K562 treated with DMSO at 1 percent for 24 hours (cell line): ENCODE data around the gene FIGN. TPM values are rescaled to one million over a fixed set of nuclear protein-coding genes. Genes with fewer than 3 reads are reported as not detected.

Experiments used
- total RNA-seq: library from RNA; unstranded; fragments of 300-600 nt; gene quantifications from 2 replicates; pipeline ENCODE4 v1.2.3, GENCODE V29; 2022; ENCODE audit warnings: low read depth; ENCODE audit not compliant: insufficient read depth

Gene FIGN, protein sequence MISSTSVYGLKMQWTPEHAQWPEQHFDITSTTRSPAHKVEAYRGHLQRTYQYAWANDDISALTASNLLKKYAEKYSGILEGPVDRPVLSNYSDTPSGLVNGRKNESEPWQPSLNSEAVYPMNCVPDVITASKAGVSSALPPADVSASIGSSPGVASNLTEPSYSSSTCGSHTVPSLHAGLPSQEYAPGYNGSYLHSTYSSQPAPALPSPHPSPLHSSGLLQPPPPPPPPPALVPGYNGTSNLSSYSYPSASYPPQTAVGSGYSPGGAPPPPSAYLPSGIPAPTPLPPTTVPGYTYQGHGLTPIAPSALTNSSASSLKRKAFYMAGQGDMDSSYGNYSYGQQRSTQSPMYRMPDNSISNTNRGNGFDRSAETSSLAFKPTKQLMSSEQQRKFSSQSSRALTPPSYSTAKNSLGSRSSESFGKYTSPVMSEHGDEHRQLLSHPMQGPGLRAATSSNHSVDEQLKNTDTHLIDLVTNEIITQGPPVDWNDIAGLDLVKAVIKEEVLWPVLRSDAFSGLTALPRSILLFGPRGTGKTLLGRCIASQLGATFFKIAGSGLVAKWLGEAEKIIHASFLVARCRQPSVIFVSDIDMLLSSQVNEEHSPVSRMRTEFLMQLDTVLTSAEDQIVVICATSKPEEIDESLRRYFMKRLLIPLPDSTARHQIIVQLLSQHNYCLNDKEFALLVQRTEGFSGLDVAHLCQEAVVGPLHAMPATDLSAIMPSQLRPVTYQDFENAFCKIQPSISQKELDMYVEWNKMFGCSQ
- total RNA-seq, result not detected in 2 replicates

DNA sequence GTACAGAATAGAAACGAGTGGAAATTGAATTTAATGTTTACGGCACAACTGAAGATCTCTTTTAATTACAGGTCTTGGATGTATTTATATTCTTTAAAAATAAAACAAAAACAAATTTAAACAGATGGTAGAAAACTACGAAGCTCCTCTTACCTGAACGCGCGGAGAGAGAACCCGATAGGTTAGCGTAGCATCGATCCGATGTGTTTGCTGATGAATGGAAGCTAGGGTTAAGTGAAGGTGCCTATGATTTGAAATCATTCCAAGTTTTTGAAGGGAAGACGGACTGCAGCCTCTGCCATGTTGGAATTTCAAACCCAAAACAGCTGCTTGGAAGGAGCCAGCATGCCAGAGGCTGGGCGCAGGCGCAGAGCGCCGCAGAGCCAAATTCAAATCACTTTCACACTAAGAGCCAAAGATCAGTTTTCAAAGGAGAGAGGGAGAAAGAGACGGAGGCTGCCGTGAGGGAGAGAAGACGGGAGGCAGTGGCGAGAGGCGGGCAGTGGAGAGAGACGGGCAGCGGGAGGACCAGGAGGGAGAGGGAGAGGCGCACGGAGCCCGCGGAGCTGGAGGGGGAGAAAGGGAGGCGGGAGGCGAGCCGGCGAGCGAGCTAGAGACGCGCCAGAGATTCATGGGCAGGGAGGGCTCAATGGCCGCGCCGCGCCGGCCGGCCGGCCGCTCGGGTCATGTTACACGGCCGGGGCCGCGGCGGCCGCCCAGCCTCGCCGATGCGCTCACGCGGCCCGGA, at the start of gene FIGN:
Gene FIGN (minus strand): TSS at position 324 of the 748 bp plus-strand sequence. CDS start 1,081 bp downstream, outside the sequence.

